GM12865 (cell line): ENCODE measurements around the gene NDUFS2.
"Not testable (repeated sequence)": the region's sequence is repeated elsewhere in the genome, so short reads cannot be mapped to it uniquely, and the experiment has no call there.

Experiments used
- DNase-seq: peaks from one replicate; pipeline ENCODE4 v3.0.0; 2010; ENCODE audit warnings: low read depth
- H3K4me3 ChIP-seq: 2 replicates; pipeline ENCODE4 v1.5.1; 2011; ENCODE audit warnings: mild to moderate bottlenecking, low read depth, low read length, control low read depth
- TF ChIP-seq, protein P1 (sequence below): IDR thresholded peaks from 2 replicates; pipeline ENCODE4 v1.5.1; 2011; ENCODE audit warnings: low read length, control low read depth, low read depth, inconsistent platforms; ENCODE audit not compliant: insufficient read depth; ENCODE audit errors: missing control alignments

The NDUFS2 gene

DNA sequence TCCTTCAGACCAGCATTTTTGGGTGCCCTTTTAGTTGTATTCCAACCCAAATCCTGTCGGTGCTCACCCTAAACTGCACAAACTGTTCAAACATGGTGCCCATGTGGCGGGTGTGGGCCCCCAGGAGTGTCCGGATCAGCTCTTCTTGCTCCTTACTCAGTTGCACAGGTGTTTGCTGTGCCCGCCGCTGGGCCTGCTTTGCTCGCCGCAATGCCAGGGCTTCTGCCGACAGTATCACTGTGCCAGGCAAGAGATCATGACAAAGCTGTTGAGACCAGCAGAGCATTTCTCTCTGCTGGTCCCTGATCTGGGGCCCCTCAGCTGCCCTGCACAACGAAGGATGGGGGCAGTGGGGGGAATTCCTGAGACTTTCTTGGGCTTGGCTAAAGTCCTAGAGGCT, 30.9 kb downstream of the NDUFS2 start:
- DNase-seq: no peak
- TF ChIP-seq, protein P1, sequence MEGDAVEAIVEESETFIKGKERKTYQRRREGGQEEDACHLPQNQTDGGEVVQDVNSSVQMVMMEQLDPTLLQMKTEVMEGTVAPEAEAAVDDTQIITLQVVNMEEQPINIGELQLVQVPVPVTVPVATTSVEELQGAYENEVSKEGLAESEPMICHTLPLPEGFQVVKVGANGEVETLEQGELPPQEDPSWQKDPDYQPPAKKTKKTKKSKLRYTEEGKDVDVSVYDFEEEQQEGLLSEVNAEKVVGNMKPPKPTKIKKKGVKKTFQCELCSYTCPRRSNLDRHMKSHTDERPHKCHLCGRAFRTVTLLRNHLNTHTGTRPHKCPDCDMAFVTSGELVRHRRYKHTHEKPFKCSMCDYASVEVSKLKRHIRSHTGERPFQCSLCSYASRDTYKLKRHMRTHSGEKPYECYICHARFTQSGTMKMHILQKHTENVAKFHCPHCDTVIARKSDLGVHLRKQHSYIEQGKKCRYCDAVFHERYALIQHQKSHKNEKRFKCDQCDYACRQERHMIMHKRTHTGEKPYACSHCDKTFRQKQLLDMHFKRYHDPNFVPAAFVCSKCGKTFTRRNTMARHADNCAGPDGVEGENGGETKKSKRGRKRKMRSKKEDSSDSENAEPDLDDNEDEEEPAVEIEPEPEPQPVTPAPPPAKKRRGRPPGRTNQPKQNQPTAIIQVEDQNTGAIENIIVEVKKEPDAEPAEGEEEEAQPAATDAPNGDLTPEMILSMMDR: no peak
- H3K4me3 ChIP-seq: no peak overlapping the region

- TF ChIP-seq, protein P1: no peak
- no peak overlapping the region for H3K4me3 ChIP-seq
- no peak for DNase-seq
These were observed 34.0 kb downstream of the NDUFS2 start for GRCh38 chr1:161235957-161236775.

DNA sequence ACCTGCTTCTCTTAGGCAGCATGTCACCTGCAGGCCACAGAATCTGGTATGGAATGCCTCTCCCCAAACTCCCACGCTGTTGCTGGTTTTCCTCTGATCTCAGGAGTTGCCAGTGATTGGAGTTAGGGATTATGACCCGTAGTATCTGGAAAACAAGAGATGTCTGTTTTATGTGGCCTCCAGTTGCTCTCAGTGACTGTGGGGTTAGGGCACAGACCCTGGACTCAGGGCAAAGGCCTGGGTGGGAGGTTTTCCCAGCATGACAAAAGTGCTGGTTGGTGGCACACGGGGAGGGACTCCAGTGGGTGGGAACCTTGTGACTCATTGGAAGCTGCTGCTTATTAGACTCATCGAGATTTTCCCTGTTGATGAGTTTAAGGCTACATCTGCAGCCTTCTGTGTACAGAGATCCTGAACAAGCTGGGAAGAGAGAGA, 35.9 kb downstream of the NDUFS2 start, which contains the start of gene NR1I3:
Gene NR1I3, minus strand, starts transcription at position 165 of the 435 bp plus-strand sequence. CDS start 1,638 bp downstream, outside the sequence.
- TF ChIP-seq, protein P1: no peak
- no peak for DNase-seq

GRCh38 chr1:161241682-161242081, 39.5 kb downstream of the NDUFS2 start:
- DNase-seq: no peak
- TF ChIP-seq, protein P1: no peak
- H3K4me3 ChIP-seq: no peak overlapping the region

More for the DNA sequence above, 35.9 kb downstream of the NDUFS2 start, which contains the start of gene NR1I3:
- H3K4me3 ChIP-seq: no peak within 1 kb of the TSS

GRCh38 chr1:161242313-161242712, 40.1 kb downstream of the NDUFS2 start:
- no peak for DNase-seq
- TF ChIP-seq, protein P1: no peak

DNA sequence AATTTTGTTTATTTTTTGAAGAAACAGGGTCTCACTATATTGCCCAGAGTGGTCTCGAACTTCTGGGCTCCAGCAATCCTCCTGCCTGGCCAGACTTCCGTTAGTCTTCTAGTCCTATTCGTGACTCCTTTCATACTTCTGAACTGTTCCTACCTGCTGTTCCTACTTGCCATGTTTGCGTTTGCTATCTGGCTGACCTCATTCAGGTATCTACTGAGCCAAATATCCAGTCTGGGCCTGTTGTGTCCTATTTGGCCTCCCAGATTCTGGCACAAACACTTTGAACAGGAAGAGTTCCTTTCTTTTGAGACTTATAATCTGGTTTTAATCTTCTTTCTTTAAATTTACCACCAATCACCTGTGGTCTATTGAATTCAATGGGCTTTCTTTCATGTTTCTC, 42.7 kb downstream of the NDUFS2 start:
- TF ChIP-seq, protein P1: no peak
- no peak for DNase-seq
- no peak overlapping the region for H3K4me3 ChIP-seq

More at GRCh38 chr1:161242313-161242712, 40.1 kb downstream of the NDUFS2 start:
- no peak overlapping the region for H3K4me3 ChIP-seq

DNA sequence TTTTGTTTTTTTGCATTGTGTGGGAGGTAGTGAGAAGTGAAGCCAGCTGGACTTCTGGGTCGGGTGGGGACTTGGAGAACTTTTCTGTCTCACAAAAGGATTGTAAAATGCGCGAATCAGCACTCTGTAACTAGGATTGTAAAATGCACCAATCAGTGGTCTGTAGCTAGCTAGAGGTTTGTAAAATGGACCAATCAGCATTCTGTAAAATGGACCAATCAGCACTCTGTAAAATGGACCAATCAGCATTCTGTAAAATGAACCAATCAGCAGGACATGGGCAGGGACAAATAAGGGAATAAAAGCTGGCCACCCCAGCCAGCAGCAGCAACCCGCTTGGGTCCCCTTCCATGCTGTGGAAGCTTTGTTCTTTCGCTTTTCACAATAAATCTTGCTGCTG, 47.9 kb downstream of the NDUFS2 start:
- not testable (repeated sequence) for H3K4me3 ChIP-seq, DNase-seq
